Bone marrow (tissue), 2 donors: ENCODE results near the gene MAL.
A peak's percentile ranks its signal among the peaks of the same experiment; 100 is the strongest.
"Not testable (repeated sequence)": the region's sequence is repeated elsewhere in the genome, so short reads cannot be mapped to it uniquely, and the experiment has no call there.

Experiments used
- DNase-seq, 2 donors: peaks; one replicate each; lab custom pipeline; 2025; lab: John Stamatoyannopoulos, UW

Gene MAL

DNA sequence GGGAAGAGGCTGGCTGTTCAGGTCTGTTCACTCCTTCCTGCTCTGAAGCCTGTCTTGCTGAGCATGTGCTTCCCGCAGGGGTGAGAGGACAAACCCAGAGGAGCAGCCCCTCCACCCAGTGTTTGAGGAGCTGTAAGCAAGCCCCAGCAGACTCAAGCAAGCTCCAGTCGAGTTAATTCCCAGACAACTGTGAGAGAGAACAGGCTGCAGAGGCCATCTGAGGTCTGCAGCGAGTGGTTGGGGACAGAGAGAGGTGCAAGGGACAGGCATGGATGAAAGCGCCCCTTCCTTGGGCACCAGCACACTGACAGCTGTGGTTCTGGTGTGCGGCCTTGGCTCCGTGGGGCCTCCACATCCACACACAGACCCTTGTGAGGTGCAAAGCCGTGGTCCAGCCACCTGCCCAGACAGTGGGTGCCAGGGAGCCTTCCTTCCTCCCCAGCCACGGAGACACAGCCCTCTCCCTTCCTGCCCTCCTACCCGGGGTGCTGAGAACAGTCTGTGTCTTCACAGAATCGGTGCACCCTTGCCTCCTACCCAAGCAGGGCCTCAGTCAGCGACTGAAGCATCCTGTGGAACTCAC is 36.2 kb downstream of the MAL start:
- DNase-seq = no peak

DNA sequence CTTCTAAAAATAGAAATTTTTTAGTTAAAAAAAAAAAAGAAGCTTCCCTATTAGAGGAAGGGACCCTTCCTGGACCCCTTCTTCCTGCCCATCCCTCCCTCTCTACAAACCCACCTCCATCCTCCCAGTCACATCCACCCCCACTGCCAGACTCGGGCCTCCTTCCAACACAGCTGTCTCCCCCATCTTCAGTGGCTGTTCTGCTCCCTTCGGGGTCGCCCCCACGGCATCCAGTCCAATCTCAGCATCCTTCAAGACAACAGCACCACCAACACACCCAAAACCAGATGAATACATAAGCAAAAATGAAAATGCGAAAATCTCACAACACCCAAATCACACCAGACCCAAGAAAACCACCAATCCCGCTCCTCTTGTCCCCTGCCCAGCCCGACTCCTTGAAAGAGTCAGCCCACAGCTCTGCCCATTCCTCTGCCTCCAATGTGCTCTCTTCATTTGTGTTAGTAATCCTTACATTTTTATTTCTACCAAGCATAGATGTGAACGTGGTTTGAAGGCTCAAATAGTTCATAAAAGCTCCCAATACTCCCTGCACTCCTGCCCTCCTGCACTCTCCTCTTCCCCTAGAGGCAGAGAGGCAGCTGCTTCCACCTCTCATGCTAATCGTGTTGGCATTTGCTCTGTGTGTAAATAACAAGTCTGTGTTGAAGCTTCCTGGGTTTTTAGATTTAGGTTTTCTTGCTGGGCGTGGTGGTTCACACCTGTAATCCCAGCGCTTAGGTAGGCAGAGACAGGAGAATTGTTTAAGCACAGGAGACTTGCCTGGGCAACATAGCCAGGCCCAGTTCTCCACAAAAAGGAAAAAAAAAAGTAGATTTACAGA is 37.0 kb downstream of the MAL start:
- no peak for DNase-seq

DNA sequence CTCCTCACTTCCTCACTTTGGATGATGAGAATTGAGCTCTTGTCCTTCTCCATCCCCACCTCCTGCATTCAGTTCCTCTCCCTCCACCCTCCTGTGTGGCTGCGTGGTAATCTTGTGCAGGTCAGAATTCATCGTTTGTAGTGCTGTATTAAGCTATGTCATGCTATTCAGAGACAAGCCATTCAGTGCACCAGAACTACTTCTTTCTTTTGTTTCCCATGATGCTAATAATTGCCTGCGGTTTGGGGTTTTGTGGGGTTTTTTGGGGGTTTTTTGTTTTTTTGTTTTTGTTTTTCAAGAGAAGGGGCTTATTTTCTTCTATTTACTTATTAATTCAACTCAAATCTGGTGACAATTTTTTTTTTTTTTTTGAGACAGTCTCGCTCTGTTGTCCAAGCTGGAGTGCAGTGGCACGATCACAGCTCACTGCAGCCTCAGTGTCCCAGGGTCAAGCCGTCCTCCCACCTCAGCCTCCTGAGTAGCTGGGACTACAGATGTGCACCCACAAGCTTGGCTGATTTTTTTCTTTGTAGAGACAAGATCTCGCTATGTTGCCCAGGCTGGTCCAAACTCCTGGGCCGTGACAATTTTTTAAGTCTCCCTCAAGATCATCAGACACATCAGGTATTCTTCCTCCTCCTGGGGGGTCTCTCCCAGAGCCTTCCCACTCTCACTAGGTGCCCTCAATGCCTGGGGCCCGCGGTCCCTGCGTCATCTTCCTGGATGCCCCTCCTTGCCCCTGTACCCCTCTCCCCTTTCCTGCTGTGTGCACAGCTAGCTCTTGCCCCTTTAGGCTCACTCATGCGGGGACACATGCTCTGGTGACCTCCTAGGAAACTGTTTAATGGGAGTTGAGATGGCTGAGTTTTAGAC is 37.8 kb downstream of the MAL start:
- no peak for DNase-seq

DNA sequence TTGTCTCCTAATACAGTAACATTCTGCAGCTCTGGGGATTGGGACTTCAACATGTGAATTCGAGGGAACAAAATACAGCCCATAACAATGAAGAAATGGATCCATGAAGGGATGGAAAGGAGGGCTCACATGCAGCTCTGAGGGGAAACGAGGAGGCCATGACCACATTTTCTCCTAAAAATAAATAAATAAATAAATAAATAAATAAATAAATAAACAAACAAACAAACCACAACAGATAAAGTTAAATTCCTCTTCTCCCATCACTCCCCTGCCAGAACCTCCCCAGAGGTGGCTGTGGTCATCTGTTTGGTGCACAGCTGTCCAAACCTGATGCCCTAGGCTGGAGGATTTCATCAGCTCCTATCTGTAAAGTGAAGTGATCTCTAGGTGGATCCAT is 42.7 kb downstream of the MAL start:
- no peak for DNase-seq

DNA sequence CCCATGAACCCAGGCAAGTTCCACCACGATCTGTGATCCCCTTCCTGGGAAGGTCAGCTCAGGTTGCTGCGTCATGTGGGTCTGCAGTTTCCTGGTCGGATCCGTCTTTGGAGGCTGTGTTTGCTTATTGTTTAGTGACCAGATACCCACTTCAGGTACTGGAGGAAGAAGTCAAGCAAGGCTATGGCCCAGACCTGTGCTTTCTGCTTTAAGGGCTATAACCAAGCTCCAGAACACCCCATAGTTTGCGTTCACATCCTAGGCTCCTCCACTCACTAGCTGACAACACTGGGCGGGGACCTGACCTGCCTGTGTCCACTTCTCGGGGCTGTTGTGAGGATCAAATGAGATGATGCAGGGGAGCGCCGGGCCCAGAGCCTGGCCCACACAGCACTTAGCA is 44.0 kb downstream of the MAL start:
- no peak for DNase-seq

DNA sequence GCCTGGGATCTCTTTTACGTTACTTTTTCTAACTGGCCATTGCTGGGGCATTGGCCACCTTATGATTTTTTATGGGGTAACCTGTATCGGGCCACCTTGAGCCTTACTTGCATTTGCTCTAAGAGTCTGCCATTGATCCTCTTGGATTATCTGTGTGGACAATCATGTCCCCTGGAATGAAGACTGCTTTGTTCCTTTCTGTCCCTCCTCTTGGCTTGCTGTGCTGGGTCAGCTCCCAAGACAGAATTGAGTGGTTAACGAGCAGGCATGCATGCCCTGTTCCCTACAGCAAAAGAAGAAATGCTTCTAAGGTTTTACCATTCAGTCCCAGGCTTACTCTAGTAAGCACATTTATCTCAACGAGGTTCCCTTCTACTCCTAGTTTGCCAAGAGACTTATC is 46.3 kb downstream of the MAL start:
- no peak for DNase-seq

DNA sequence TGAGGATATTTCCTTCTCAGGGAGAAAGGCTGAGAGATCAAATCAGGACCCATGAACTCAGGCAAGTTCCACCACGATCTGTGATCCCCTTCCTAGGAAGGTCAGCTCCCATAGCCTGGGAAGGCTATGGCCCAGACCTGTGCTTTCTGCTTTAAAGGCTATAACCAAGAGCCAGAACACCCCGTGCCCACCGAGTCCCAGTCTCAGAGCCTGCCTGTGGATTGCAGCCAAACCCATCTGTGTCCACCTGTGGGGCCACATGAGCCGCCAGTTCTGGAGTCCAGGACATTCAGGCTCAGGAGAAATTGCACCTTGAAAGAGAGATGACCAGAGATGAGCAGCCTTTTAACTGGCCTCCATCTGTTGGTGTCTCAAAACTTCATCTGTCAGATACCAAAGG is 46.9 kb downstream of the MAL start:
- DNase-seq = no peak

DNA sequence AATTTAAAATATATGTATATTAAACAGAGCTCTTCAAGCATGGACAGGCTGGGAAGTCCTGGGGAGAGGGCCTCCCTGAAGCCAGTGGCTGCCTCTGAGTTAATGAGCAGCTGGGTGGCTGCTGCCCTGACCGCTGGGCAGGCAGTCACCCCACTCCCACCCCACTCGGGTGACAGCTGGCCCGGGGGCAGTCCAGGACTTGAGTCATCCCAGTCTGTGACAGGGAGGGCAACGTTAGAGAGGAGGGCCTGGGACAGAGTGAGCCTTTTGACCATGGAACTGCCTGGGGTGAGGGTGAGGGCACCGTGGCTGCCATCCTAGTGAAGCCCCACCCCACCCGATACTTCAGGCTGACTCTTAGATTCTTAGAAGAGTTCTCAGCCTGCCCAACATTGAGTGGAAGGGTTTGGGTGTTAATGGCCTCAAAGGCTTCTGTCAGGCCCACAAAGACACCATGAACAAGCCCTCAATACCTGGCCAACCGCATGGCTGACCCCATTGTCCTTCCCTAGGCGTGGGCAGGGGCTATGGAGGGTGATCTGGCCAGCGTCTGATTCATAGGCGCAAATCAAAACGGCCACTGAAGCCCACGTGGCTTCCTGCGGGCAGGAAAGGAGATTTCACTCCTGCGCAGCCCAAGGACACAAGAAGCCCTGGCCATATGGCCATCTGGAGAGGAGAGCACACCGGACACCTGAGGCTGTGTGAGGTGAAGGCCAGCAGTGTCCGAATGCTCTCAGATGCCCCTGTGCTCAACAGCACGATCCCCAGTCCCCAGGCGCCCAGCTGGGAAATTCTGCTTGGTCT is 48.6 kb downstream of the MAL start:
- DNase-seq = no peak

DNA sequence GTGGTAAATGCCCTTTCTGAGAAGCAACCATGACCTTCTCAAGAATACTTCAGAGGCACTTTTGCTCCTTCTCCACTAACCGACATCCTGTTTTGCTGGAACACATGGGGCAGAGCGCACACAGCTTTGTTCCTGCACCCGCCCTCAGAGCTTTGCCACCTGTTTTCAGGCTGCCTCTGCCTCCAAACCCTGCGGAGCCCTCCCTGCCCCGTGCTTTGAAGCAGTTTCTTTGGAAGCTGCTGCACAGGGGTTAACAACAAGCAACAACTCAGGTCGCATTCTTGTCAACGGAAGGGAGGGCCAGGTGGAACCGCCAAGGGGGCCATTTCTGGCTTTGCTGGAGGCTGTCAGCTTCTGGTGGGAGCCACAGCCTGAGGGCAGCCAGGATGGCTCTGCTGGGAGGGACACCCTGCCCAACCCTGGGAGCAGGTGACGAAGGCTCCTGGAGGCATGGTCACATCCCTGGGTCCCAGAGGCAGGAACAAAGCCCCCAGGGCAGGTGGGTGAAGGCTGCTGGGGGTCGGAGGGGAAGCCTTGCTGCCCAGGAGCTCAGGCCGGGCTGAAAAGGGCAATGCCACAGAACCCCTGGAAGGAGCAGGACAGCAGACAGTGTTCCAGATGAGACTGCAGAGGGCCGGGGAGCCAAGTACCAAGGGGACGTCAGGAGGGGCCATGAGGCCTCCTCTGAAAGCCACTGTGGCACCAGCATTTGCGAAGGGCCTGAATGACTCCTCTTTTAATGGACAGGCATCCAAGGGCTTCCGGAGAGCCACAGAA is 49.3 kb downstream of the MAL start:
- DNase-seq = no peak

DNA sequence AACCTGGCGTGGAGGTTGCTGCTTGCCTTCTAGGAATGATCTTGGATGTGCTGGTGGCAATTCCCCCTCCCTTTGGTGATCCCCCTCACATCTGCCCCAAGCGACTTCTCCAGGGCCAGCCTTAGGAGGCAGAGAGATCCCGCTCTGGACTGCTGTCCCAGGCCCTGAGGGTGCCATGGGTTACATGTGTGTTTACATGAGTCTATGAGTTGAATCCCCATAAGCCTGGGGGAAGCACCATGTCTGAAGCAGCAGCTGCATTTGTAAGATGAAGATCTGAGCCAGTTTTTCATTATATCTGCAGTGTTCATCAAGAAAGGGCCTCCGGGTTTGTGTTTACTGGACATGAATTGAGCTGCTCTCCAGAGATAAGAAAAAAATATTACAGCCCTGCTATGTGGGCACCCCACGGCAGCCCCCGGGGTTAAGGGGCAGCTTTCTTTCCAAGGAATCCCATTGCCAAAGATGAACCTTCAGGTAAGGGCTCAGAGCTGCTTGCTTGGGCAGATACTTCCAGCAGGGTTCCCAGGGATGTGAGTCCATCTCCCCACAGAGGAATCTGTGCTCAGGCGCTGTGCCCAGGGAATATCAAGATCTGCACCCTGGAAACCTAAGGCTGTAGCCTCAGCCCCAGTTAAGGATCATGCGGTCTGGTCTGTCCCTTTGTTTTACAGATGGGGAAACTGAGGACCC is 50.1 kb downstream of the MAL start:
- DNase-seq = no peak

DNA sequence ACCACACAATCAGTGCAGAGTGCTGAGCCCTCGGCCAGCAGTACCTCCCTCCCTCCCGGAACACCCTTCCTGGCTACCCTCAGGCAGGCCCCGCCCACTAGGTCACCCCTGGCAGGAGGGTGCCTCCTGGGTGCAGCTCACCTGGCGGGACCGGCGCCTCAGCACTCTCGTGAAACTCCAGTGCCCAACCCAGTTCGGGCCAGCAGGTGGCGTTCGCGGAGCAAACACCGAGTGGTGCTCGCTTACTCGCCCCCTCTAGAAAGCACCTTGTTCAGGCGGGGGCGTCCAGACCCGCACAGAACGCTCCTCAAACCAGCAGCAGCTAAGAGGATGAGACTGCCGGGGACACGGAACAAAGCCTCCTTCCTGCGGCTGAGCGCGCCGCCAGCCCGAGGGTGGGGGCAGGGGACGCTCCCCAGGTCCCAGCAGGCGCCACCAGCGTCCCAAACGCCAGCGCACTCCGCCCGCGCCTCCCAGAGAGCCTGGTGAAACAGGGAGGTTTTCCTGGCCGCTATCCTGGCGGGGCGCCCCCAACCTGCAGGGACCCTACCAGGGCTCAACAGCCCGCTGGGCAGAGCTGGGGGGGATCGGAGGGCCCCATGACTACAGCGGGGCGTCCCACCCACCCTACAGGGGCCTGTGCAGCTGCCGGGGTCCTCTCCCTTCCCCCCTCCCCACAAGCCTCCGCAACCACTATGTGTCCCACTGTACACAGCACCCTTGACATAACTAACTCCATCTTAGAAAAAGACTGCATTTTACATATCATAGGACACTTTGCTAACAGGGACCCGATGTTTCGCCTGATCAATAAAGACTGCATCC is 51.4 kb downstream of the MAL start:
- peak; percentile 8 to 52 for DNase-seq

DNA sequence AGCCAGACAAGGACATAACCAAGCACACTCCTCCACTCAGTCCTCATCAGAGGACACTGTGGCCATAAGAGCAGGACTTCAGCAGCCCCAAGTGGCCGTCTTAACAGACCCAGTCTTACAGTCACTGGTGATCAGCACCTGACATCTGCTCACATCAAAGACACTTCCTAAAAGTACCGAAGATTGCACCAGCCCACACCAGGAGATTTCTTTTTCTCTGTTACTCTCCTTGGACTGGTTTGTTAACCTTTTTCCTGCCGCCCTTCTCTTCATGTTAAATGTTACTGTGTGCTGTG is 52.0 kb downstream of the MAL start:
- DNase-seq = no peak

DNA sequence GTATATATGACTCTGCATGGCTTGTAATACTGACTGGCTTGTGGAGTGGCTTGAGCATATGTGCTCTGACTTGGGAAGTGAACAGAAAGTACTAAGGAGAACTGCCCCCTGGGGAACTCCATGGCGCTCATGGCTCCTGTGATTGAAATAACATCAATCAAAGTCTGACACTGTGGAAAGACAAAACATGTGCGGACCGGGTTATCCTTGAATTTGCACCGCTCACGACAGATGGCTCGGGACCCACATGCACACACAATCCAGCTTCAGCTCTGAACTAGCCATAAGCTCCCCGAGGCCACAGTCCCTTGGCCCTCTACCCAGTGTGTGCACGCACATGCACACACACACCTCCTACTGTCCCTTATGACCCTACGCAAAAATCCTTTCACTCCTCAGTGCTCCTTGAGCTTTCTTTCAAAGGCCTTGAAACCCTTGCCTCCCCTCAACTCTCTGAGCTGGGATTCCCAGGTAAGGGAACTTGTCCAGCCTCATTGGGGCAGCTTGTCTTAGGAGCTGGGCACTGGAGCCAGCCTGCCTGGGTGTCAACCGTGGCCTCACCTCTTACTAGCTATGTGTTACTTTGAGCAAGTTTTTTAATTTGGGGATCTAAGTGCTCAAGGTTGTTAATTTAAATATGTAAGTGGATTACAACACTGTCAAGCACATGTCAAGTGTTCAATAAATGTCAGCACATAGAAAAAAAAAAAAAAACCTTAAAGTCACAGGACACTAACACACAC is 52.5 kb downstream of the MAL start:
- DNase-seq = no peak

DNA sequence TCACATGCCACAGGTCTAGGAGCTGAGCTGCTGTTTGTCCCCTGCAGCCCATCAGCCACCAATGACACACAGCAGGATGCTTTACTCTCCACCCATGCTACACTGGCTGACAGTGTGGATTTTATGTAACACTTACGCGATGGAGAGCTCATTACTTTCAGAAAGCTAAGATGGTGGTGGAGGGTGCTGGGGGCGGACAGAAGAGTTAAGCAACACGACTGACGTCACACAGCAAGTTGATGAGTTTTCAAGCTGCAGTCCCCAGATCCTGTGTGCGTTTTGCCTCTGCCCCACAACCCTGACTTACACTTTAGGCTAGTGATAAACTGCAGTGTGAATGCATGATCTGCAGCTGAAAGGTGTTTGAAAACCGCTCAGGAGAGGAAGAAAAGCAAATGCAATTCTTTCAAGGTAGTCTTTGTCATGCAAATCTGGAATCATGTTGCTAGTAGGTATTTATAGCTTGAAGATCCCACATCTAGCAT is 53.7 kb downstream of the MAL start:
- DNase-seq = no peak

DNA sequence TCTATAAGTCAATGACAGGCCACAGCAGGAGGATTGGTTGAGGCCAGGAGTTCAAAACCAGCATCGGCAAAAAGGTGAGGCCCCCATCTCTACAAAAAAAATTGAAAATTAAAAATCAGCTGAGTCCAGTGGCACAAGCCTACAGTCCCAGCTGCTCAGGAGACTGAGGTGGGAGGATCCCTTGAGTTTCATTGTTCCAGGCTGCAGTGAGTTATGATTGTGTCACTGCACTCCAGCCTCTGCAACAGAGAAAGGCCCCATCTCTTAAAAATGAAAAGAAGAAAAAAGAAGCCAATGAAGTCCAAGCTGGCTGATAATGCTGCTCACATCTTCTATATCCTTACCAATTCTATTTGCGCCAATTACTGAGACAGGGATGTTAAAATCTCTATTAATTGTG is 57.0 kb downstream of the MAL start:
- DNase-seq = no peak

DNA sequence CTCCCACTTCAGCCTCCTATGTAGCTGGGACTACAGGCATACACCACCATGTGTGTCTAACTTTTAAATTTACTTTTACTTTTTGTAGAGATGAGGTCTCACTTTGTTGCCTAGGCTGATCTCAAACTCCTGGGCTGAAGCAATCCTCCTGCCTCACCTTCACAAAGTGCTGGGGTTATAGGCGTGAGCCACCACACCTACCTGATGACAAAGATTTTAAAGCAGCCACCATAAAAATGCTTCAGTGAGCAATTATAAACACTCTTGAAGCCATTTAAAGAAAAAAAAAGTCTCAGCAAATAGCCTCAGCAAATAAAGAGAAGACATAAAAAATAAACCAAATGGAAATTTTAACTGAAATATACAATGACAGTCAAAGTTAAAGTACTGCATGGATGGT is 60.5 kb downstream of the MAL start:
- no peak for DNase-seq

DNA sequence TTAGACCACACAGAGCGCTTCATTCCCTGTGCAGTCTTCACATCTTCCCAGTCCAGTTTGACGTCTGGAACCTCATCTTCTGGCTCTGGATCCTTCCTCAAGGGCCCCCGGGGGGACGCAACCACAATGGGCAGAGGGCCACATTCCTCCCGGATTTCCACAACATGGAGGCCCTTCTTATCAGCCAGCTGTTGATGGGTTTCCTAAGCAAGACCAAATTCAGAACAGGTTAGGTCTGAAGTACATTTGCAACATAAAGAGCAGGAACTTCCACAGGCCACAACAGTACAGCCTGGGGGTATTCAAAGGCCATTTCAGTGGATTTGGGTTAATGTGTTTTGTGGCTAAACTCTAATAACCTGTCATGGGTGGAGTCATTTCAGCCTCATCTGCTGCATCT is 61.9 kb downstream of the MAL start:
- no peak for DNase-seq

DNA sequence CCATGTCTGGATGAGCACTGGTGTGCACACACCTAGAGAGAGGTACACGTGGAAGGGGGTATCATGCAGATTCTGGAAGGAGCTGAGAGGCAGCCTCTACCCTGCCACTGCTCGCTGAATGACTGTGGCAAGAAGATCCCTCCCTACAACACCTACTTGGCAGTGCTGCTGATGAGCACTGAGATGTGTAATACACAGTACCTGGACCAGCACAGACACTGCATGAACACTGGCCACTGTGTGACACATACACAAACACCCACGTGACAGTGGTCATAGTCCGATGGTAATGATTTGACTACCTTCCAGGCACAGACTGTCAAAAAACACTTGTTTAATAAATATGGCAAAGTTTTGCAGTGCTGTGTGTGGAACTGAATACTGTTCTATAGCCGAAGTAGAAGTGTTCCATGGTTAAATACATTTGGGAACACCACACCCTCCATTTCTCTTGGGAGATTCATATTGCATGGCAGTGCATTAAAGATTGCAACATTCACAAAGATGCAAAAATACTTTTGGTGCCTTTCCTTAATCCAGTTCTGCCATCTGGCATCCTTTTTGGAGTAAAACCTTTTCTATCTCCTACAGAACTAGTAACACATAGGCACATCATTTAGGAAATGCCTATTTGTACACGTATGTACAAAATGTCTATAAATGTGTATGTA is 66.5 kb downstream of the MAL start:
- DNase-seq = no peak

DNA sequence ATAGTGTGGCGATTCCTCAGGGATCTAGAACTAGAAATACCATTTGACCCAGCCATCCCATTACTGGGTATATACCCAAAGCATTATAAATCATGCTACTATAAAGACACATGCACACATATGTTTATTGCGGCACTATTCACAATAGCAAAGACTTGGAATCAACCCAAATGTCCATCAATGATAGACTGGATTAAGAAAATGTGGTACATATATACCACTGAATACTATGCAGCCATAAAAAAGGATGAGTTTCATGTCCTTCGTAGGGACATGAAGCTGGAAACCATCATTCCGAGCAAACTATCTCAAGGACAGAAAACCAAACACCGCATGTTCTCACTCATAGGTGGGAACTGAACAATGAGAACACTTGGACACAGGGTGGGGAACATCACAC is 72.8 kb downstream of the MAL start:
- not testable (repeated sequence) for DNase-seq
